GM18951 (cell line): ENCODE data around the gene GIT1.

Experiments used
- POLR2A ChIP-seq: IDR thresholded peaks from 4 replicates; pipeline ENCODE4 v1.6.1; 2011; ENCODE audit warnings: mild to moderate bottlenecking; ENCODE audit not compliant: insufficient read length, insufficient read depth; ENCODE audit errors: extremely low read depth
- in situ Hi-C: fragments of 300-500 bp; cut with MboI; formaldehyde crosslinking; loops from one replicate; pipeline ENCODE4 v1.12.0; 2022; ENCODE audit warnings: low sequenced_read_pairs, mixed read lengths, inconsistent platforms; ENCODE audit not compliant: unreplicated experiment

GIT1 gene

GRCh38 chr17:29575511-29576213, 13.8 kb downstream of the GIT1 start:
- no peak for TF ChIP-seq POLR2A
- in situ Hi-C loops, result no loop called here

- in situ Hi-C loops, result no loop called here
- TF ChIP-seq POLR2A, result no peak
These were observed 14.5 kb downstream of the GIT1 start for GRCh38 chr17:29574732-29575510.

GRCh38 chr17:29573871-29574731, 15.3 kb downstream of the GIT1 start:
- in situ Hi-C loops, result no loop called here
- no peak for TF ChIP-seq POLR2A

- no peak for TF ChIP-seq POLR2A
- in situ Hi-C loops, result no loop called here
These were observed 15.9 kb downstream of the GIT1 start for GRCh38 chr17:29573558-29573869.

- in situ Hi-C loops, result no loop called here
- no peak for TF ChIP-seq POLR2A
These were observed 16.5 kb downstream of the GIT1 start for GRCh38 chr17:29572691-29573557.

GRCh38 chr17:29571883-29572681, 17.4 kb downstream of the GIT1 start:
- in situ Hi-C loops, result no loop called here
- TF ChIP-seq POLR2A, result no peak

- no peak for TF ChIP-seq POLR2A
- in situ Hi-C loops, result no loop called here
These were observed 18.0 kb downstream of the GIT1 start for GRCh38 chr17:29571486-29571882.

- in situ Hi-C loops, result no loop called here
- TF ChIP-seq POLR2A, result no peak
These were observed 18.9 kb downstream of the GIT1 start for GRCh38 chr17:29570521-29570920.

- no peak for TF ChIP-seq POLR2A
- in situ Hi-C loops, result no loop called here
These were observed 20.1 kb downstream of the GIT1 start for GRCh38 chr17:29569245-29569950.

GRCh38 chr17:29568331-29569244, 20.9 kb downstream of the GIT1 start, which contains the start of gene TP53I13:
Gene TP53I13, plus strand, starts transcription at chr17:29568701. Its CDS starts 58 bp downstream, at chr17:29568759.
- in situ Hi-C loops, result no loop called here
- TF ChIP-seq POLR2A, result peak; percentile 81
